Stimulated activated CD8-positive, alpha-beta memory T cell treated with anti-CD3 and anti-CD28 coated beads, Interleukin-4, amount 100 ng/mL, for 4 hours (primary cell): Measurements from ENCODE around the gene FLG2.
"Not testable (repeated sequence)": the region's sequence is repeated elsewhere in the genome, so short reads cannot be mapped to it uniquely, and the experiment has no call there.

Experiments
- DNase-seq, 2 donors: peaks; one replicate each; pipeline ENCODE4 v3.0.0-alpha.2; 2020; ENCODE audit warnings: low read depth in 2 of 2, low spot score in 1 of 2

Gene FLG2

DNA sequence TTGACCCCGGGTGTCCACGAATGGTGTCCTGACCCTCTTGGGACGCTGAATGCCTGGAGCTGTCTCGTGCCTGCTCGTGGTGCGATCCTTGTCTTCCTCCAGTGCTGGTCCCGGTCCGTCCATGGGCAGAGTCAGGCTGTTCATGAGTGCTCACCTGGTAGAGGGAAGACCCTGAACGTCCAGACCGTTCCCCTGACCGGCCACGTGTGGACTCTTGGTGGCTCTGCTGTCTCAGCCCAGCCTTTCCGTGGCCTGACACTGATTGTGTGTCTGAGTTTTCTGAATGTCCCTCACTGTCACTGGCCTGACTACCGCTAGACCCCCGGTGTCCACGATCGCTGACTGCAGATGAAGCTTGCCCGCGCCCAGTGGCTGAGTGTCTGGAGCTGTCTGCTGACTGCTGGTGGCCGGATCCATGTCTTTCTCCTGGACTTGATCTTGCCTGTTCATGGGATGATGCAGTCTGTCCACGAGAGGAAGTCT lies 46.4 kb downstream of the FLG2 start:
- no peak for DNase-seq

GRCh38 chr1:152312169-152312568 lies 47.6 kb downstream of the FLG2 start:
- not testable (repeated sequence) for DNase-seq

DNA sequence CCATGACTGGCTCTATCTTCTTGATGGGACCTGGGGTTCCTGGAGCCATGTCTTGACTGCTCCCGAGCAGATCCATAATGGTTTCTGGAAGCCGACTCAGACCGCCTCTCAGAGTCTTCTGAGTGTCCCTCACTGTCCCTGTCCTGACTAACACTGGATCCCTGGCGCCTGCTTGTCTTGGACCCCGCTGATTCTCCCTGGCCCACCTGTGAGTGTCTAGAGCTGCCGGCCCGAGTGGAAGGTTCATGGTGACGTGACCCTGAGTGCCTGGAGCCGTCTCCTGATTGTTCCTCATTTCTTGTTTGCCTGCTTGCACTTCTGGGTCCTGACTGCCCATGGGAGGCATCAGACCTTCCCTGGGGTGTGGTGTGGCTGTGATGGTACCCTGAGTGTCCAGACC lies 49.9 kb downstream of the FLG2 start:
- no peak for DNase-seq

GRCh38 chr1:152309320-152309901 lies 50.4 kb downstream of the FLG2 start:
- not testable (repeated sequence) for DNase-seq

DNA sequence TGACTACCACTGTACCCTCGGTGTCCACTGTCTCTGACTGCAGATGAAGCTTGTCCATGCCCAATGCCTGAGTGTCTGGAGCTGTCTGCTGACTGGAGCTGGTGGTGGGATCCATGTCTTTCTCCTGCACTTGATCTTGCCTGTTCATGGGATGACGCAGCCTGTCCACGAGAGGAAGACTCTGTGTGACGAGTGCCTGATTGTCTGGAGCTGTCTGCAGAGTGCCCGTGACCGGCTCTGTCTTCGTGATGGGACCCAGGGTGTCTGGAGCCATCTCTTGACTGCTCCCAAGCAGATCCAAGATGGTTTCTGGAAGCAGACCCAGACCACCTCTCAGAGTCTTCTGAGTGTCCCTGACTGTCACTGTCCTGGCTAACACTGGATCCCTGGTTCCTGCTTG lies 51.0 kb downstream of the FLG2 start:
- DNase-seq: not testable (repeated sequence)

- not testable (repeated sequence) for DNase-seq
Measured at GRCh38 chr1:152307970-152308369, 51.8 kb downstream of the FLG2 start.

- not testable (repeated sequence) for DNase-seq
Measured at GRCh38 chr1:152306123-152306522, 53.7 kb downstream of the FLG2 start.

- not testable (repeated sequence) for DNase-seq
Measured at GRCh38 chr1:152304773-152305172, 55.0 kb downstream of the FLG2 start.

GRCh38 chr1:152303139-152303872 lies 56.5 kb downstream of the FLG2 start:
- not testable (repeated sequence) for DNase-seq
